GM23338 (cell line): ENCODE measurements around the gene TENM3. TPM values are rescaled to one million over a fixed set of nuclear protein-coding genes. Genes with fewer than 3 reads are reported as not detected.

ENCODE experiments used
- ATAC-seq: fragments of 200-7000 bp; cut with Tn5 transposase; 3 replicates; pipeline ENCODE4 v1.9.1; 2020
- DNase-seq: peaks from one replicate; pipeline ENCODE4 v3.0.0-alpha.2; 2015; ENCODE audit warnings: low spot score
- H2AFZ ChIP-seq: fragments of 200-600 bp; sonication (generic); 2 replicates; pipeline ENCODE4 v1.8.0; 2016; ENCODE audit warnings: antibody characterized with exemption, mild to moderate bottlenecking, moderate library complexity
- H3F3A ChIP-seq: fragments of 200-600 bp; sonication (generic); replicated peaks from 2 replicates; pipeline ENCODE4 v1.8.0; 2017; ENCODE audit warnings: antibody characterized with exemption, mixed run types, low read depth
- H3K27ac ChIP-seq: fragments of 200-600 bp; sonication (generic); 2 replicates; pipeline ENCODE4 v1.6.1; 2016; ENCODE audit warnings: low read depth
- H3K27me3 ChIP-seq: fragments of 200-600 bp; sonication (generic); 2 replicates; pipeline ENCODE4 v1.8.0; 2016; ENCODE audit warnings: mild to moderate bottlenecking, mixed run types, moderate library complexity; ENCODE audit not compliant: insufficient read depth
- H3K36me3 ChIP-seq: fragments of 200-600 bp; sonication (generic); 2 replicates; pipeline ENCODE4 v1.8.0; 2016; ENCODE audit warnings: mild to moderate bottlenecking; ENCODE audit not compliant: insufficient read depth
- H3K4me1 ChIP-seq: fragments of 200-600 bp; sonication (generic); 2 replicates; pipeline ENCODE4 v1.8.0; 2016; ENCODE audit warnings: mild to moderate bottlenecking, moderate library complexity; ENCODE audit not compliant: insufficient read depth
- H3K4me2 ChIP-seq: fragments of 200-600 bp; sonication (generic); 2 replicates; pipeline ENCODE4 v1.7.1; 2017; ENCODE audit warnings: mixed run types
- H3K4me3 ChIP-seq: fragments of 200-600 bp; sonication (generic); 2 replicates; pipeline ENCODE4 v1.6.1; 2016; ENCODE audit warnings: mixed run types
- H3K79me2 ChIP-seq: fragments of 200-600 bp; sonication (generic); replicated peaks from 2 replicates; pipeline ENCODE4 v1.8.0; 2017; ENCODE audit warnings: mild to moderate bottlenecking; ENCODE audit not compliant: insufficient read depth
- H3K9me2 ChIP-seq: fragments of 200-600 bp; sonication (generic); 2 replicates; pipeline ENCODE4 v1.8.0; 2017; ENCODE audit not compliant: insufficient read depth
- H4K20me1 ChIP-seq: fragments of 200-600 bp; sonication (generic); replicated peaks from 2 replicates; pipeline ENCODE4 v1.8.0; 2017; ENCODE audit warnings: mild to moderate bottlenecking; ENCODE audit not compliant: insufficient read depth
- H3K27ac Mint-ChIP-seq: 2 replicates; pipeline ENCODE4 v1.8.0; 2020; ENCODE audit warnings: inconsistent platforms, mild to moderate bottlenecking, moderate library complexity, mixed read lengths
- H3K27me3 Mint-ChIP-seq: 3 replicates; pipeline ENCODE4 v1.8.0; 2022; ENCODE audit warnings: low read depth, mild to moderate bottlenecking, moderate library complexity, mixed read lengths, inconsistent platforms; ENCODE audit not compliant: insufficient read depth, poor library complexity
- H3K36me3 Mint-ChIP-seq: 3 replicates; pipeline ENCODE4 v1.8.0; 2021; ENCODE audit warnings: low read depth, mild to moderate bottlenecking, inconsistent platforms, moderate library complexity, mixed read lengths
- H3K4me1 Mint-ChIP-seq: 3 replicates; pipeline ENCODE4 v1.8.0; 2020; ENCODE audit warnings: mild to moderate bottlenecking, inconsistent platforms, mixed read lengths
- H3K4me3 Mint-ChIP-seq: 3 replicates; pipeline ENCODE4 v1.8.0; 2021; ENCODE audit warnings: moderate library complexity, mild to moderate bottlenecking, inconsistent platforms, mixed read lengths
- H3K9me3 Mint-ChIP-seq: 3 replicates; pipeline ENCODE4 v1.8.0; 2020; ENCODE audit warnings: moderate library complexity, mild to moderate bottlenecking, inconsistent platforms, mixed read lengths
- CREB1 ChIP-seq: fragments of 250-450 bp; sonication (Bioruptor Pico); IDR thresholded peaks from 2 replicates; pipeline ENCODE4 v1.5.0; 2020; ENCODE audit warnings: low read depth, mild to moderate bottlenecking, moderate library complexity
- CTCF ChIP-seq, 2 experiments: fragments of 200-600 bp in 1 of 2; sonication (generic) in 1 of 2; conservative IDR thresholded peaks; 2 replicates each; pipeline versions ENCODE4 v1.5.1 to v1.6.1; 2016 to 2017; ENCODE audit warnings: antibody characterized with exemption in 2 of 2, low read depth in 2 of 2, mild to moderate bottlenecking in 2 of 2, moderate library complexity in 1 of 2
- EZH2 ChIP-seq: fragments of 200-600 bp; sonication (generic); IDR thresholded peaks from one replicate; pipeline ENCODE4 v1.8.0; 2017; ENCODE audit warnings: antibody characterized with exemption, mild to moderate bottlenecking, low read depth; ENCODE audit not compliant: unreplicated experiment
- EZH2phosphoT487 ChIP-seq: fragments of 200-600 bp; sonication (generic); IDR thresholded peaks from one replicate; pipeline ENCODE4 v1.8.1; 2018; ENCODE audit warnings: antibody characterized with exemption; ENCODE audit not compliant: unreplicated experiment
- JUNB ChIP-seq: IDR thresholded peaks from one replicate; pipeline ENCODE4 v1.6.1; 2016; ENCODE audit warnings: antibody characterized with exemption; ENCODE audit not compliant: unreplicated experiment
- NANOG ChIP-seq: IDR thresholded peaks from 2 replicates; pipeline ENCODE4 v1.6.1; 2016; ENCODE audit warnings: antibody characterized with exemption, borderline replicate concordance
- REST ChIP-seq: IDR thresholded peaks from one replicate; pipeline ENCODE4 v1.6.1; 2018; ENCODE audit warnings: antibody characterized with exemption; ENCODE audit not compliant: unreplicated experiment
- polyA plus RNA-seq: library from polyadenylated mRNA; unstranded; fragments of >200 nt; fragmentation: Nextera tagmentation; extraction: Ambion mirVana; gene quantifications from 2 replicates; pipeline ENCODE4 v1.2.1, GENCODE V29; 2016
- total RNA-seq: library from RNA; depleted of rRNA; stranded (reverse); fragments of >200 nt; shearing (Covaris generic); gene quantifications from 2 replicates; pipeline ENCODE4 v1.2.3, GENCODE V29; 2014
- TF ChIP-seq, protein P1 (sequence below): IDR thresholded peaks from 2 replicates; pipeline ENCODE4 v1.6.1; 2016; ENCODE audit warnings: antibody characterized with exemption

TENM3 gene
- total and polyA plus RNA-seq, 2 experiments from 2014 or later, result 22.2 to 128 TPM

DNA sequence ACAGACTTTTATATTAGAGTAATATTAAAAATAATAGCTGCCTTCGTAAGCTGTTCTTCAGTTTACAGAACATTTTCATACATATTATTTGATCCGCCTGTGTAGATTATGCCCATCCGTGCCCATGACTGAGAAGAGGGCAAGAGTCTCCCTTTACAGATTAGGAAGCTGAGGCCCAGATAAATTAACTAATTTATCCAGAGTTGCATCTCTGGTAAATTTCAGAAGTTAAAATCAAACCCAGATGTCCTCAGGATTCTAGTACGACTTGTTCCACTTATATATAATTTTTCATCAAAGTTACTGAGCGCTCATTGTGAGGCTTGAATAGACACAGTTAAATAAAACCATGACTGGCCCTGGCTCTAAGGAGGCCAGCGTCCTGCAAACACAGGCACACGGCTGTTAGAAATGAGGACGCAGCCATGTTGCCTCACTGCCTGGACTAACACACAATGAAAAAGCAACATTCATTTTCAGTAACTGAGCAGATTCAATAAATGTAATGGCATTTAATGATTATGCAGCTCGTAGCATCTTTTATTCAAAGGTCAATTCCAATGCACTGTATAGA is 148.0 kb downstream of the TENM3 start (continued):
- TF ChIP-seq REST, result no peak

- no peaks in the 10 kb centered on the region for H3K79me2 ChIP-seq
- Mint-ChIP-seq H3K9me3 (0 out of 3 replicates have a peak, but pooled peaks cover 3% of the 10 kb centered on the region), H3K27me3 (no peaks in the 10 kb centered on the region), H3K27ac (no peak overlapping the region), H3K4me3 (no peak overlapping the region), H3K4me1 (peaks cover 26% of the 10 kb centered on the region), H3K36me3 (peaks cover 3% of the 10 kb centered on the region; the same call in 1 of the 3 replicates)
- no peak for ATAC-seq
- H3K4me3 ChIP-seq, result no peak overlapping the region
- H3K27ac ChIP-seq, result no peak overlapping the region
- H2AFZ ChIP-seq, result no peak overlapping the region
- H3K36me3 ChIP-seq, result no peaks in the 10 kb centered on the region
- H3K9me2 ChIP-seq, result no peaks in the 10 kb centered on the region
- H4K20me1 ChIP-seq, result no peaks in the 10 kb centered on the region
- no peak for TF ChIP-seq EZH2
- TF ChIP-seq CTCF (conservative IDR thresholded peaks at IDR 0.05; ENCODE audit: low read depth in 2 of 2), result no peak
- no peaks in the 10 kb centered on the region for H3K27me3 ChIP-seq
- DNase-seq, result no peak
- 0 out of 2 replicates have a peak, but pooled peaks cover 6% of the 10 kb centered on the region for H3K4me1 ChIP-seq
- no peaks in the 10 kb centered on the region for H3F3A ChIP-seq
- H3K4me2 ChIP-seq, result no peak overlapping the region
Measured at GRCh38 chr4:182394181-182394580, 151.0 kb downstream of the TENM3 start.

DNA sequence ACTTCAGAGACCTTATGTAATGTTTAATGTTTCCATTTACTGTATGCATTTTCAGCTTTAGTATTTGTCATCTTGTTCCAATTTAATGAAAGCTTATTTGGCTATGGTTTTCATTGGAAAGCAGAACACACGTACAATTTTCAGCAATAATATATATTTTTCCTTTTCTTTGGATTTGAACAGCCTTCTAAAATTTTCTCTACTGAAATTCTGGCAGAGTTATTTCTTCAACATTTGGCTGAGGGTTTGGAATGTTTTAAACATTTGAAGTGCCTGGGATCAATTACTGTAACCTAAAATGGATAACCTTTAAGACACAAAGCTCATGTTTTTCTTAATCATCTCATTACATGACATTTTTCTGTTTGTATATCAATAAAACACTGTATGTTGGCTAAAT is 156.9 kb downstream of the TENM3 start:
- Mint-ChIP-seq H3K4me3 (no peak overlapping the region), H3K27ac (no peak overlapping the region), H3K4me1 (peaks cover 8% of the 10 kb centered on the region), H3K9me3 (0 out of 3 replicates have a peak, but pooled peaks cover 3% of the 10 kb centered on the region), H3K36me3 (peaks cover 5% of the 10 kb centered on the region), H3K27me3 (no peaks in the 10 kb centered on the region)
- H3K4me1 ChIP-seq, result no peaks in the 10 kb centered on the region
- ATAC-seq, result no peak
- no peaks in the 10 kb centered on the region for H3K9me2 ChIP-seq
- no peaks in the 10 kb centered on the region for H3K79me2 ChIP-seq
- DNase-seq, result no peak
- H3F3A ChIP-seq, result no peaks in the 10 kb centered on the region
- no peaks in the 10 kb centered on the region for H3K27me3 ChIP-seq
- H3K4me2 ChIP-seq, result no peak overlapping the region
- H3K27ac ChIP-seq, result no peak overlapping the region
- no peaks in the 10 kb centered on the region for H4K20me1 ChIP-seq
- no peak overlapping the region for H2AFZ ChIP-seq
- H3K4me3 ChIP-seq, result no peak overlapping the region
- no peaks in the 10 kb centered on the region for H3K36me3 ChIP-seq
- TF ChIP-seq EZH2phosphoT487 (no peak), CTCF (conservative IDR thresholded peaks at IDR 0.05; ENCODE audit: low read depth in 2 of 2) (no peak), JUNB (no peak), REST (no peak), CREB1 (no peak), NANOG (no peak), EZH2 (no peak)
- TF ChIP-seq, protein P1, sequence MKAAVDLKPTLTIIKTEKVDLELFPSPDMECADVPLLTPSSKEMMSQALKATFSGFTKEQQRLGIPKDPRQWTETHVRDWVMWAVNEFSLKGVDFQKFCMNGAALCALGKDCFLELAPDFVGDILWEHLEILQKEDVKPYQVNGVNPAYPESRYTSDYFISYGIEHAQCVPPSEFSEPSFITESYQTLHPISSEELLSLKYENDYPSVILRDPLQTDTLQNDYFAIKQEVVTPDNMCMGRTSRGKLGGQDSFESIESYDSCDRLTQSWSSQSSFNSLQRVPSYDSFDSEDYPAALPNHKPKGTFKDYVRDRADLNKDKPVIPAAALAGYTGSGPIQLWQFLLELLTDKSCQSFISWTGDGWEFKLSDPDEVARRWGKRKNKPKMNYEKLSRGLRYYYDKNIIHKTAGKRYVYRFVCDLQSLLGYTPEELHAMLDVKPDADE, result no peak
